Right renal cortex interstitium (tissue), 3 donors: ENCODE measurements around the gene LDLRAP1. TPM values are rescaled to one million over a fixed set of nuclear protein-coding genes. Genes with fewer than 3 reads are reported as not detected.
"Not testable (repeated sequence)": the region's sequence is repeated elsewhere in the genome, so short reads cannot be mapped to it uniquely, and the experiment has no call there.

Source experiments
- DNase-seq, 3 donors: peaks; one replicate each; pipeline ENCODE4 v3.0.0-alpha.2; 2013; ENCODE audit warnings: low read depth in 3 of 3, low spot score in 2 of 3
- polyA plus RNA-seq, 3 donors: library from polyadenylated mRNA; unstranded; fragments of 120-200 nt; gene quantifications; one replicate each; pipeline ENCODE4 v1.2.1, GENCODE V29; 2013; ENCODE audit not compliant: insufficient read length in 3 of 3

The LDLRAP1 gene
- polyA plus RNA-seq, 3 donors = 11.1 to 12.9 (median 12.2) TPM

GRCh38 chr1:25572708-25573590 lies 29.5 kb downstream of the LDLRAP1 start:
- no peak for DNase-seq

- no peak for DNase-seq
These were observed 30.2 kb downstream of the LDLRAP1 start for GRCh38 chr1:25573591-25573930.

- DNase-seq = no peak
These were observed 30.6 kb downstream of the LDLRAP1 start for GRCh38 chr1:25573961-25574360.

- no peak for DNase-seq
These were observed 31.8 kb downstream of the LDLRAP1 start for GRCh38 chr1:25575191-25575590.

GRCh38 chr1:25576459-25577133 lies 33.2 kb downstream of the LDLRAP1 start:
- DNase-seq = no peak

GRCh38 chr1:25577134-25577920 lies 33.9 kb downstream of the LDLRAP1 start:
- DNase-seq = no peak

GRCh38 chr1:25579292-25580252 lies 36.2 kb downstream of the LDLRAP1 start:
- no peak for DNase-seq

GRCh38 chr1:25580927-25581326 lies 37.5 kb downstream of the LDLRAP1 start:
- DNase-seq = no peak

- no peak for DNase-seq
These were observed 38.4 kb downstream of the LDLRAP1 start for GRCh38 chr1:25581764-25582163.

- DNase-seq = no peak
These were observed 40.3 kb downstream of the LDLRAP1 start for GRCh38 chr1:25583519-25584370.

- no peak for DNase-seq
These were observed 42.8 kb downstream of the LDLRAP1 start for GRCh38 chr1:25586181-25586588.

GRCh38 chr1:25587290-25587689 lies 43.9 kb downstream of the LDLRAP1 start:
- DNase-seq = no peak

GRCh38 chr1:25588224-25588623 lies 44.8 kb downstream of the LDLRAP1 start:
- DNase-seq = not testable (repeated sequence)

- DNase-seq = not testable (repeated sequence)
These were observed 45.4 kb downstream of the LDLRAP1 start for GRCh38 chr1:25588786-25589185.

- no peak for DNase-seq
These were observed 46.9 kb downstream of the LDLRAP1 start for GRCh38 chr1:25590096-25590824.

GRCh38 chr1:25593861-25594260 lies 50.5 kb downstream of the LDLRAP1 start:
- no peak for DNase-seq

GRCh38 chr1:25594971-25595370 lies 51.6 kb downstream of the LDLRAP1 start:
- DNase-seq = no peak

GRCh38 chr1:25596641-25597040 lies 53.2 kb downstream of the LDLRAP1 start:
- not testable (repeated sequence) for DNase-seq

- no peak for DNase-seq
These were observed 55.5 kb downstream of the LDLRAP1 start for GRCh38 chr1:25598879-25599278.
